ENCODE data around the gene TACR1.
"Not testable (repeated sequence)": the region's sequence is repeated elsewhere in the genome, so short reads cannot be mapped to it uniquely, and the experiment has no call there.

TACR1 gene, protein sequence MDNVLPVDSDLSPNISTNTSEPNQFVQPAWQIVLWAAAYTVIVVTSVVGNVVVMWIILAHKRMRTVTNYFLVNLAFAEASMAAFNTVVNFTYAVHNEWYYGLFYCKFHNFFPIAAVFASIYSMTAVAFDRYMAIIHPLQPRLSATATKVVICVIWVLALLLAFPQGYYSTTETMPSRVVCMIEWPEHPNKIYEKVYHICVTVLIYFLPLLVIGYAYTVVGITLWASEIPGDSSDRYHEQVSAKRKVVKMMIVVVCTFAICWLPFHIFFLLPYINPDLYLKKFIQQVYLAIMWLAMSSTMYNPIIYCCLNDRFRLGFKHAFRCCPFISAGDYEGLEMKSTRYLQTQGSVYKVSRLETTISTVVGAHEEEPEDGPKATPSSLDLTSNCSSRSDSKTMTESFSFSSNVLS

GRCh38 chr2:75199428-75200011, at the start of gene TACR1:
Gene TACR1 (minus strand): TSS chr2:75199520. CDS start chr2:75198934, 586 bp downstream.
- peak; percentile 30 for DNase-seq

DNA sequence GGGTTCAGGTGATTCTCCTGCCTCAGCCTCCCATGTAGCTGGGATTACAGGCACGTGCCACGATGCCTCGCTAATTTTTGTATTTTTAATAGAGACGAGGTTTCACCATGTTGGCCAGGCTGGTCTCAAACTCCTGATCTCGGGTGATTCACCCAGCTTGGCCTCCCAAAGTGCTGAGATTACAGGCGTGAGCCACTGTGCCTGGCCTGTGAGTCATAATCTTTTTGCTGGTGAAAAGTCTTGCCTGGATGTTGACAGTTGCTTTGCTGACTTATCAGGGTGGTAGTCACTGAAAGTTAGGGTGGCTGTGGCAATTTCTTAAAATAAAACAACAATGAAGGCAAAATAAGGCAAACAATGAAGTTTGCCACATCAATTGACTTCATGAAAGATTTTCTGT, 49.3 kb upstream of the TACR1 start:
- DNase-seq: not testable (repeated sequence)

GRCh38 chr2:75246441-75247167, 47.3 kb upstream of the TACR1 start:
- DNase-seq: no peak

DNA sequence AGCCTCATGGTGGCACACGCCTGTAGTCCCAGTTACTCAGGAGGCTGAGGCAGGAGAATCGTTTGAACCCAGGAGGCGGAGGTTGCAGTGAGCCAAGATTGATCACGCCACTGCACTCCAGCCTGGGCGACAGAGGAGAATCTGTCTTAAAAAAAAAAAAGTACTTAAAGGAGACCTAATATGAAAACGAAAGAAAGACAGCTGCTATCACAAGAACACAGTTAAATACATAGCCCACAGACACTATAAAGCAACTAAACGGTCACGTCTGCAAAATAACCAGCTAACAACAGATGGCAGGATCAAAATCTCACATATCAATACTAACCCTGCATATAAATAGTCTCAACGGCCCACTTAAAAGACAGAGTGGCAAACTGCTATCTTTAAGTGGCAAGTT, 43.9 kb upstream of the TACR1 start:
- DNase-seq: no peak

- DNase-seq: no peak
Observed at GRCh38 chr2:75241696-75242095, 42.4 kb upstream of the TACR1 start.

- no peak for DNase-seq
Observed at GRCh38 chr2:75238670-75239330, 39.5 kb upstream of the TACR1 start.

DNA sequence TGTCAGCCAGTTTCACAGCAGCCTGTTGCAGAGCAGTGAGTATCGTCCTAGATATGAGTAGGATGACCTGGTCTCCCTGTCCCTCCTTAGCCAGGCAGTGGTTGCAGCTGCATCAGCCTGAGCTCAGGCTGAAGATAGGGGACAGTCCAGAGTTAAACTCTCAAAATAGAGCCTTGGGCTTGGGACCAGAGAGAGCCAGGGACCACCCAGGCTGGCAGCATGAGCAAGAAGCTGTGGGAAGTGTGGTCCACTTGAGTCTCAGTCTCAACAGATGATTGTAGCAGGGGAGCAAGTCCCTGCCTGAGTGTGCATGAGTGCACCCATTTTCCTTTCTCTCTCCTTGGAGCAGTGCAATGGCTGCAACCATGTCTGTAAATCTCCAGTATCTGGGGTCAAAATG, 38.0 kb upstream of the TACR1 start:
- no peak for DNase-seq

DNA sequence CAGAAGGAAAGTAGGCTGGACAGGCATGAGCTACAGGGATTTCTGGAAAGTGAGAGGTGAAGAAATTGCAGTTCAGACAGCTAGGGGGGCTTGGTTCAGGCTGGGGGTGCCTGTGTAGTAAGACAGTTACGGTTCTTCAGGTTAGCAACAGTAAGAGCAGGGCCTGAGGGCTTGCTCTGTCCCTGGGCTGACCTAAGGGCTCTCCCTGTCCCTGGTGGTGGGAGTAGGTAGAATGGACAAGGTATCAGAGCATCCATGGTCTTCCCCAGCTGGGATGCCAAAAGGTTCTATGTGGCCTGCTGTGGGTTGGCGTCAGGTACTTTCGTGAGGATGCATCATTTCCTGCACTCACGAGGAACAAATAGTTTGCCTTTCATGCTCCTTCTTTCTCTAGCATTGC, 34.6 kb upstream of the TACR1 start:
- DNase-seq: no peak

- DNase-seq: no peak
Observed at GRCh38 chr2:75226617-75227016, 27.3 kb upstream of the TACR1 start.

DNA sequence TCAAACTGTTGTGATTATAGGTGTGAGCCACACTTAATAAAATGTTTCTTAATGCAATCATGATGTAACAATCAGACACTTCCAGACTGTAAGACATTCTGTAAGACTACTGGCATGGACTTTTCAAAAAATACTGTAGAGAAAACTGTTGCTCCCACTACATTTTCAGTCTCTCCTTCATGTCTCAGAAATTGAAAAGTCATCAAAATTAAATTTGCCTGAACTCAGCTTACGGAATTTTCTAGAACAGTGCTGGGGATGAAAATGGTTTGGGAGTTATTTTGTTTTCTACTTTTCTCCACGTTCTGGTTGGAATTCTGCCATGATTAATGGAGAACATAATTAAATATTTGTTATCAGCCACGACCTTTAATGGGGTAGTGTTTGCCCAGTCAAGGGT, 26.8 kb upstream of the TACR1 start:
- DNase-seq: no peak

DNA sequence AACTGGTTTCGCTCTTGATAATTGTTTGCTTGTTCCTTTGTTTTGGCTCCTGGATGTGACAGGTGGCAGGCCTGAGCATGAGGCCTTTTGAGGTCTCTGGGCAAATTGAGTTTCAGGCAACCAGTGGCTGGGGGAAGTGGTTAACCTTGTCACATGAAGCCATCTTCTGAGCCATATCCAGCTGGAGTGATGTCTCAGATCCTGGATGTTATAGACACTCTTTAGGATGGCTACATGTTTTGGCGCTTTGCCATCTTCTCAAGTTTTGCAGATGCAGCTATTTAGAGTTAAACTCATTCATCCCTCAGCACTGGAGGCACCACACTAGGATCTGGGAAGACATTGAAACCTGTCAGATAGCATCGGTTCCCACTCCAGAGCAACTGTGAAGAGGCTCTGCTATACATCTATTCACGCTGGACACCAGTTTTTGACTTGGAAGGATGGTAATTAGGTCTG, 25.3 kb upstream of the TACR1 start:
- no peak for DNase-seq

- no peak for DNase-seq
Observed at GRCh38 chr2:75222527-75222926, 23.2 kb upstream of the TACR1 start.

- DNase-seq: no peak
Observed at GRCh38 chr2:75221862-75222261, 22.5 kb upstream of the TACR1 start.

GRCh38 chr2:75219213-75219612, 19.9 kb upstream of the TACR1 start:
- not testable (repeated sequence) for DNase-seq

DNA sequence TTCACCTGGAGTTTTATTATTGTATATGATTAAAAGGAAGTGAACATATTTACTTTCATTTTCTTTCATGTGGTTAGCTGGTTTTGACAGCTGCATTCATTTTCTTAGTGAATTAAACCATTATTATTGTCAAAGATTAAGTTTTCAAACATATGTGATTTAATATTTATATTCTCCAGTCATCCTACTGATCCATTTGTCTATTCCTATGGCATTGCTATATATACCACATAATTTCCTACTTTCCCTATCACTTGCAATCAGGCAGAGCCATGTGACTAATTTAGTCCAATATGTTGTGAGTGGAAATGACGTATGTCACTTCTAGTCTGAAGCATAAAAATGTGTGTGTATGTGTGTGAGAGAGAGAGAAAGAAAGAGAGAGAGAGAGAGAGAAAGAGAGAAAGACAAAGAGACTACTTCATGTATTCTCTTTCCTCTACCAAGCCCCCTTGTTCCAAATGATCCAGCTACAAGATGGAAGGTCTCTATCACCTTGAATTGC, 12.0 kb upstream of the TACR1 start:
- no peak for DNase-seq

DNA sequence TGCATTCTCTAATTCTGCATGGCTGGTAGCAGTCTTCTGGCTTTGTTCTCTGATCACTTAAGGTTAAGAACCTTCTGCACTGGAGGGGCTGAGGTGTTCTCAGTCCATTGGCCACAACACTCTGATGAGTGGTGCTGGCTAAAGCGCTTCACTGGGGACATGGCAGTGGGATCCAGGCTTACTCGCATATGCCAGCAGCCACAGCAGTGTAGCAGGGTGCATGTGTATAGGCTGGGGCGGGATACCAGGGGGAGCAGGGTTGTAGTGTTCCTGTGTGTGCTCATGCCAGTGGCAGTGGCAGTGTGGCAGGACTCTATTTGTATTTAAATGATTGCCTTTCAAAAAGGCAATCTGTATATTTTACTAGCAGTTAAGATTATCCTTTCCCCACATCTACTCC, 11.1 kb upstream of the TACR1 start:
- no peak for DNase-seq

GRCh38 chr2:75208738-75209137, 9.4 kb upstream of the TACR1 start:
- no peak for DNase-seq

GRCh38 chr2:75204833-75205232, 5.5 kb upstream of the TACR1 start:
- no peak for DNase-seq

DNA sequence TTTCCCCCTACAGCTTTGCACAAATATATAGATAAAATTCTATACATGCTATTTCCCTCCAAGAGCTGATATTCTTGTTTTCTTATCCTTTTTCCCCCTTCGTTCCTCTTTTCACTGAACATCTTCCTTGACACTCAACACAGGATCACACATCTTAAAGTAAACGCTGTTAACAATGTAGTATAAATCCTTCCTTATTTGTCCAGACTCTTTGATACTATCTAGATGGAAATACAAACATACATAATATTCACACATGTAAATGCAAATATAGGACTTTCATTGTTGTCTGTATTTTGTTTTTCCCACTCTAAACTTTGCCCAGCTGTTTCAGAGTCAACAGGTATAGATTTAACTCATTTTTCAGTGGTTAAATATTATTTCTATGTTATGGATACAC, 3.0 kb upstream of the TACR1 start:
- DNase-seq: no peak

DNA sequence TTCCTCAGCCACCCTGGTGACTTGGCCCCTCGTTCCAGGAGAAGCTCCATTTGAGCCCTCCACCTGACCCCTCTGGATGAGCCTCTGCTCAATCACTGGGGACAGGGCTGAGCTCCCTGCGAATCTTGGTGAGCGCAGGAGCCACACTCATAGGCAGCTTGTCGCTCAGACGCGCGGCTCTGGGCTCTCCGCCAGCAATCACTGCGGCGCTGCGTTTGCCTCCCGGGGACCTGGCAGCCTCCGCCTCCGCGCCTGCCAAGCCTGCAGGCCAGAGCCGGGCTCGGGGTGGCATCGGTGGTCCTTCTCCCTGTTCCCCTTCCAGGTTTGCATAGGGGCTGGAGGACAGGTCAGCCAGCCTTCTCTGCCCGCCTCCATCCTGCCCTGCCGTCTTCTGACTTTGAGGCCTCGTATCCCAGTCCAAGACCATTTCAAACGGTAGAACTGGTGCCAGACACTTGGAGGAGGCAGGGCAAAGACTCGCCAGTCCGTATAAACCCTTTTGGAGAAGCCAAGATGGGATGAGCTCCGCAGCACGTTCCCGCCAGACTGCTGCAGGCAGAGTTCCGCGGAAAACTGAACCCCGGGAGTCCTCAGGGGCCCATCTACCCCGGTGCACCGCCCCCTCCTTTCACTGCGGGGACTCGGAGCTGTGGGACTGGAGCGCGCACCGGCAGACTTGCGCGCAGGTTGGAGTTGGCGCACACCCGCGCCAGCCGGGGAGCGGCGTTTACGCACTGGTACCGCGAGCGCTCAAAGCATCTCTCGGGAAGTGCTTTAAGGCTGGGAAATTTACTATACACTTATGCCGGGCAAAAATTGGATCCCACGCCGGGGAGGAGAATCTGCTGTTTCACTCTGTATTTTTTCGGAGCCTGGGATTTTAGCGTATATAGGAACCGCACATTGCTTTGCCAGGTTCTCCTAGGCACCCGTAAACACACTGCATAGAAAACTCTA, 1.1 kb upstream of the TACR1 start:
- DNase-seq: no peak

GRCh38 chr2:75195076-75195691, 4.1 kb downstream of the TACR1 start:
- no peak for DNase-seq

All from 8988T (cell line).